Measurements from ENCODE around the gene SLC4A1AP.
A peak's percentile ranks its signal among the peaks of the same experiment; 100 is the strongest.
"Not testable (repeated sequence)": the region's sequence is repeated elsewhere in the genome, so short reads cannot be mapped to it uniquely, and the experiment has no call there.

SLC4A1AP gene, protein sequence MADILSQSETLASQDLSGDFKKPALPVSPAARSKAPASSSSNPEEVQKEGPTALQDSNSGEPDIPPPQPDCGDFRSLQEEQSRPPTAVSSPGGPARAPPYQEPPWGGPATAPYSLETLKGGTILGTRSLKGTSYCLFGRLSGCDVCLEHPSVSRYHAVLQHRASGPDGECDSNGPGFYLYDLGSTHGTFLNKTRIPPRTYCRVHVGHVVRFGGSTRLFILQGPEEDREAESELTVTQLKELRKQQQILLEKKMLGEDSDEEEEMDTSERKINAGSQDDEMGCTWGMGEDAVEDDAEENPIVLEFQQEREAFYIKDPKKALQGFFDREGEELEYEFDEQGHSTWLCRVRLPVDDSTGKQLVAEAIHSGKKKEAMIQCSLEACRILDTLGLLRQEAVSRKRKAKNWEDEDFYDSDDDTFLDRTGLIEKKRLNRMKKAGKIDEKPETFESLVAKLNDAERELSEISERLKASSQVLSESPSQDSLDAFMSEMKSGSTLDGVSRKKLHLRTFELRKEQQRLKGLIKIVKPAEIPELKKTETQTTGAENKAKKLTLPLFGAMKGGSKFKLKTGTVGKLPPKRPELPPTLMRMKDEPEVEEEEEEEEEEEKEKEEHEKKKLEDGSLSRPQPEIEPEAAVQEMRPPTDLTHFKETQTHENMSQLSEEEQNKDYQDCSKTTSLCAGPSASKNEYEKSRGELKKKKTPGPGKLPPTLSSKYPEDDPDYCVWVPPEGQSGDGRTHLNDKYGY

DNA sequence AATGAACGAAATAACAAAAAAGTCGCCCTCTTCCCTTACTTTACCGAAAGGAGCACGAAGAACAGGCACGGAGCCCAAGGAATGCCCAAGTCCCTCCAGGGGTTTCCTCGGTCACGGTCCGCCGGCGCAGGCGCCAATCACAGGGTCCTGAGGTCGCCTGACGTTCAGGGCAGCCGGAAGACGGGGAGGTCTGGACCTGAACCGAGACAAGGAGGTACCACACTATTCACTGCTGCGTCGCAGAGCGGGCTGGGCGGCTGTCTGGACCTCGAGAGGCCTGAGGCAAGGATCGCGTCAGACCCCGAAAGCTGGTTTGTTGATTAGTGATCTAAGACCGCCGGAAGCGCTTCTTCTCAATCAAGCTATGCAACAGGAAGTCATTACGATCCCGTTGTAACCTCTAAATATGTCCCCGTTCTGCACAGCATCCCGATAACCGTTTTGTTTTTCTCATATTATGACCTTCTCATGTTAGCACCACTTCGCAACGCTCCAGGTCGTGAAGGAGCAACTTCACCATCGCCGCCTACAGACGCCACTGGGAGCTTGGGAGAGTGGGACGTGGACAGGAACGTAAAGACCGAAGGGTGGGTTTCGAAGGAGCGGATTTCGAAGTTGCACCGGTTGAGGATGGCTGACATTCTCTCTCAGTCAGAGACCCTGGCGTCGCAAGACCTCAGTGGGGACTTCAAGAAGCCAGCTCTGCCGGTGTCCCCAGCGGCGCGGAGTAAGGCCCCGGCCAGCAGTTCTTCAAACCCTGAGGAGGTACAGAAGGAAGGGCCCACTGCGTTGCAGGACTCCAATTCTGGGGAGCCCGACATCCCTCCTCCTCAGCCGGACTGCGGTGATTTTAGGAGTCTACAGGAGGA, at the start of gene SLC4A1AP, which contains the start of gene SUPT7L:
Gene SLC4A1AP (plus strand): TSS at position 605 of the 869 bp plus-strand sequence. CDS start 26 bp downstream, at position 631.
Gene SUPT7L (minus strand): TSS at position 330 of the 869 bp plus-strand sequence. CDS start 1,422 bp downstream, outside the sequence.
- peak; percentile 44 for DNase-seq (ENCODE audit: low read depth in 2 of 2)

DNA sequence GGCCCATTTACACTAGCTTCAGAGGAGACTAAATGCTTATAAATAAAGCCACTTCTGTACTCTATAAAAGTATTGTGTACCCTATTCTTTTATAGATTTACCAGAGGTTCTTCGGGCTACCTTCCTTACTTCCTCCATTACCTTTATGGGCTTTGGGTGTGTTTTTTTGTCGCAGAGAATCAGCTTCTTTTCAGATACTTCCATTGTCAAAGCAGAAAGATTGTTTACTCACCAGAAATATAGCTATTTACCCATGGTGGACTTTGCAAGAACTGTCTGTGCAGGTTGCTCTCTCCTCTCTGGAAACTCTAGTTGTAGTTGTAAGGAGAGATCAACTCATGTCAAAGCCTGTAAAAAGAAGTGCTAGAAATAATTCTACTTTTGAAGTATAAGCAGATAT, 49.7 kb upstream of the SLC4A1AP start:
- no peak for DNase-seq (ENCODE audit: low read depth in 2 of 2)

DNA sequence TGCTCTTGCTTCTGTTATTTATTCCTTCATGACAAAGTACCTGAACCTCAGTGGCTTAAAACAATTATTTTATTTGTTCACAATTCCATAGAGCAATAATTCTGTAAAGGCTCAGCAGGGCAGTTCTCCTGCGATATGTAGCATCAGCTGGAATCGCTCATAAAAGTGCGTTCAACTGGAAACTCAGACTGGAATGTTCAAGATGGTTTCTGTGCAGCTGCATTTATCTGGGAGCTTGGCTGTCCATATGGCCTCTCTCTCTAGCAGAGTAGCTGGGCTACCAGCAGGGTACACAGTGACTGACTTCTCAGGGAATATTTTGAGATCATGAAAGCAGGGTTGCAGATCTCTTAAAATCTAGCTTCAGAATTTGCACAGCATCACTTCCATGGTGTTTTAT, 48.4 kb upstream of the SLC4A1AP start:
- DNase-seq (ENCODE audit: low read depth in 2 of 2): no peak

DNA sequence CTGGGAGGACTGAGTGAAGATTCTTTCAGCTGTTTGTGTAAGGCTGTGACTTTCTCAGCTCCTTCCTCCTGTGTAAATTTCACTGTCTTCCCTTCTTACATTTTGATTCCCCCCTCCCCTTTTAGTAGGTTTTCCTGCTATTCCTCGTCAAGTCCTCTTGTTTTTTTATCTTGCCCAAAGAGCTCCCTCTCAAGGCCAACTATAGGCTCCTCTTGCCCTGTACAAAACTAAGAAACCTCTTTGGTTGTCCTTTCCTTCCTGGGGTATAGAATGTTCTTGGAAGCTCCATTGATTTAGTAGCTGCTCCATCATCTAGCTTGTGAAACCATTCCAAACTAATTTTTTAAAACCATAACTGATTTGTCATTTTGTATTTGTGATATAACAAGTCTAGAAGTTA, 42.2 kb upstream of the SLC4A1AP start:
- no peak for DNase-seq (ENCODE audit: low read depth in 2 of 2)

DNA sequence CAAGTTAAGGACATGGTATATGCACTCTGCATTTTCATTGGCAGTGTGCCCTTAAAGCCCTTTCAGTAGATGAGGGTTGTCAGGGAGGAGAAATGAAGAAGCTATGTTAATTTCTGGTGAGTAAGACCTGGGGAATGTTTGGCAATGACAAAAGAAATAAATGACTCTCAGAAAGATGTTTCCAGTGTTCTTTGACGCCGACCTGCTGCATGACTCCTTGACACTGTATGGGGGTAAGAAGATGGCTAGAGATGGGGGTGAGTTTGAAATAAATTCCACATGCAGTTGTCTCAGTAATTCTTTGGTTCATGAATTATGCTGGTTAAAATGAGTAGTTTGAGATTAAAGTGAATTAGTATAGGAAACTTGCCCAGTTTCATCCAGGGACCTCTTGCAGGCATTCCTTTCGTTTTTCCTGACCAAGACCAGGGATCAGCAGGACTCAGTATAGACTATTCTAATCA, 40.7 kb upstream of the SLC4A1AP start:
- DNase-seq (ENCODE audit: low read depth in 2 of 2): no peak

DNA sequence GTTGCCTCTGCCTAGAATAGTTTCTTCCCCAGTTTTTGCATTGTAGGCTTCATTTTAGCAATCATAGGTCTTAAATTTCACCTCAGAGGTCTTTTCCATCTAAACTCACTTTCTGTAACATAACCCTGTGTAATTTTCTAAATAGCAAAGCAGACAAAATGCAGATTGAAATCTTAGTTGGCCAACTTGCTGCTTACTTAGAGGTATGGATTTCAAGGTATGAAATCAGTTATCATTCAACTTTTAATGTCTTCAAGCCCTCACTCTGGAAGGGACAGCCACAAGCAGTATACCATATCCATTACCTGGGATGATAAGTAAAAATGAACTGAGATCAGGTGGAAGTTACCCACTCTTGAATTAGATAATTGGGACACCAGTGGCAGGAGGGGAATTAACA, 38.7 kb upstream of the SLC4A1AP start:
- DNase-seq (ENCODE audit: low read depth in 2 of 2): no peak

DNA sequence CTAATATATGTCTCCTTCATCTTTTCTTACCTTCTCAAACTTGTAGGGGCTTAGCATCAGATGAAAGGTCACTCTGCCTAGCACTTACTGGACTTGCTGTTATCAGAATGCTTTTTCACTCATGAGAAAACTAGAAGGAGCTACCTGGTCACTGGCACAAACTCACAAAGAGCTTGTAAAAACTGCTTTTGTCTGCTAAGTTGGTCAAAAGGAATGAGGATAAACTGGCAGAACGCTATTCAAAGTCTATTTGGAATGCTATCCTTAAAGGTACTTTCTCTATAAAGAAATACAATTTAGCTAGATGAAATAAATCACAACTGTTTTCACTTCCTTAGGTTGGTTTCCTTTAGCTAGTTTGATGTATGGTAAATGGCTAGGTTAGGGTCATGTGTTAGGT, 37.4 kb upstream of the SLC4A1AP start:
- DNase-seq (ENCODE audit: low read depth in 2 of 2): not testable (repeated sequence)

DNA sequence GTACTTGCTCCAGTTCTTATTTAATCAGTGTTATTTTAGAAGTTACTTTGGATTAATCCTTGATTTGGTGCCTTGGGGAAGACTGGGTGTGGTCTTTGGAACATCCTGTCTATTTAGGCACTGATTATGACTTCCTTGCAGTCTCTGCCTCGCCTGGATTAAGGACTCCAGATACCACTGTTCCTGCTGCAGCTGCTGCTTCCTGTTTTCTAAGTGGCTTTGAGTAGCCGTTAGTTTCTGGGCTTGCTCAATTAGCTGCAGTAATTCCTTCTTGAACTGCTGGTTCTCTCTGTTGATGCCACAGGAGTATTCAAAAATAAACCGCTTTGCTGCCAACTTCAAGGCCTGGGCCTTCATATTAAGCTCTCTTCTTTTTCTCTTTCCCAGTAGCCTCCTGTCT, 36.8 kb upstream of the SLC4A1AP start:
- not testable (repeated sequence) for DNase-seq (ENCODE audit: low read depth in 2 of 2)

DNA sequence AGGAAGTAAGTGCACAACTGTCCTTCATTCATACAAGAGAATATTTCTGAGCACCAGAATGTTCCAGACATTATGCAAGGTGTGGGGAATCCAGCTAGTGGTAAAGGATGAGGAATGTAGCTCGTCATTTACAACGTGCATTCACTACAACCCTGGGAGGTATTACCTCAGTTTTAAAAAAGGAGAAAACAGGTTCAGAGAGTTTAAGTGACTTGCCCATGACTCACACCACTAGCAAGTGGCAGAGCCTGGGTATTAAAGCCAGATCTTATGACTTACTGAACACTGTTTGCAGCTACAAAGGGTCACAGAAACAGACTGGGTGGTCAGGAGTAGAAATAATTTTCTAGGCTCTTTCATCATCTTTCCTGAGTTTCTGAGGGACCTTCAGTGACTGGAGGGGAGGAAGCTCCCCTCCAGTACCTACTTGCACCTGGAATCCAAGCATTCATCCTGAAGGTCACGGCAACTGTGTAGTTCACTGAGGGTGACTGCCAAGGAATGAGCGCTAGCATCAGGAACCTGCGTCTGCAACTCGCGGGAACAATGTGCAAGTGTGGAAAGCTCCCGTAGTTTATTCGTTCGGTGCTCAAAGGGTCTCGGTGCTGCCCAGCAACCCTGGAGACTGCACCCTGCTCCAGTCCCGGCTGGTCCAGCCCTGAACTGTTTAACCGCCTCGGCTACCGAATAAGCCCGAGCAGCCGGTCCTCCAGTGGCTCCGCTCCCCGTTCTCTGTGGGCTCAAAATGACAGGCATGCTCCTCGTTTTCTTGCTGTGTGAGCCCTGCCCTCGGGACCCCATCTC, 35.5 kb upstream of the SLC4A1AP start:
- no peak for DNase-seq (ENCODE audit: low read depth in 2 of 2)

DNA sequence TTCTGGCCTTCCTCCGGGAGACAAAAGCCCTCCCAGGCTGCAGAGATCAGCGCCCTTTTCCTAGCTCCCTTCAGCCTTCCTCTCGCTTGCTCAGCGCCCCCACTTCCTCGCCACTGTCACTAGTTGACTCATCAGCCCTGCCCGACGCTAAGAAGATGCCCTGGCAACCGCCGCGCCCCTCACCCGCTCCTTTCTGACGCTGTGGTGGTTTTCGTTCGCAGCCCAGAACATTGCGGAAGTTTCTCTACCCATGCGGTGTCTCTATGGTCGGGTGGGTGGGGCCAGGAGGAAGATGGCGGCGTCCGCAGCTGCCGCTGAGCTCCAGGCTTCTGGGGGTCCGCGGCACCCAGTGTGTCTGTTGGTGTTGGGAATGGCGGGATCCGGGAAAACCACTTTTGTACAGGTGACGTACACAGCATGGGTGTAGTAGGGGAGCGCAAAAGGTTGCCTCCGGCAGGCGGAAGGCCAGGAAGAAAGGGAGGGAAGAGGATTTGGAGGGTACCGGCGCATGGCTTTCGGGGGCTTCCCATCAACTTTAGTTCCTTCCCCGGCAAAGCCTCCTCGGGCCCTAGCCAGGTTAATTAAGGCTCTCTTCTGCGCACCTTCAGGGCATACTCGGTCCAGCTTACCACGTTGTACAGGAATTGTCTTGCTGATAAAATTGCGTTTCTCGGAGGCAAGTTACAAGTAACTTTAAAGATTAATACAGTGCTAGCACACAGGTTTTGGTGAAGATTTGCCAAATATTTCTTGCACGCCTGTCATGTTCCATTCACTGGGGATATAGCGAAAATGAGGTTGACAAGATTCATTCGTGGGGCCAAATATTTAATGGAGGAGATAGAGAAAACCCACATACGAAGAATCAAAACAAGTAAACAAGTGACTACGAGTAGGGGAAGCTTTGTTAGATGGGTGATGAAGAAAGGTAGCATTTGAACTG, 34.7 kb upstream of the SLC4A1AP start, which contains the start of the genes CCDC121 and GPN1:
Gene CCDC121 (minus strand): TSS at position 246 of the 943 bp plus-strand sequence. CDS start 1,213 bp downstream, outside the sequence.
Gene GPN1 (plus strand): TSS at position 284 of the 943 bp plus-strand sequence. CDS start 9 bp downstream, at position 293.
- DNase-seq (ENCODE audit: low read depth in 2 of 2): peak; percentile 87 to 92

DNA sequence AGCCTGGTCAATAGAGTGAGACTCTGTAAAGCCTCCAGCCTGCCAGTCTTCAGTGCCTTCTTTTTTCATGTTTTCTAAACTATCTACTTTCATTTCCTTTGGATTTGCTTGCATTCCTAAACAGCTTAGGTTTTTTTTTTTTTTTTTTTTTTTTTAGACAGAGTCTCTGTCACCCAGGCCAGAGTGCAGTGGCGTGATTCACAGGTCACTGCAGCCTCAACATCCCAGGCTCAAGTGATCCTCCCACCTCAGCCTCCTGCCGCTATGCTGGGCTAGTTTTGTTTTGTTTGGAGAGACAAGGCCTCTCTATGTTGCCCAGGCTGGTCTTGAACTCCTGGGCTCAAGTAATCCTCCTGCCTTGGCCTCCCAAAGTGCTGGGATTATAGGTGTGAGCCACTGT, 33.4 kb upstream of the SLC4A1AP start:
- DNase-seq (ENCODE audit: low read depth in 2 of 2): not testable (repeated sequence)

DNA sequence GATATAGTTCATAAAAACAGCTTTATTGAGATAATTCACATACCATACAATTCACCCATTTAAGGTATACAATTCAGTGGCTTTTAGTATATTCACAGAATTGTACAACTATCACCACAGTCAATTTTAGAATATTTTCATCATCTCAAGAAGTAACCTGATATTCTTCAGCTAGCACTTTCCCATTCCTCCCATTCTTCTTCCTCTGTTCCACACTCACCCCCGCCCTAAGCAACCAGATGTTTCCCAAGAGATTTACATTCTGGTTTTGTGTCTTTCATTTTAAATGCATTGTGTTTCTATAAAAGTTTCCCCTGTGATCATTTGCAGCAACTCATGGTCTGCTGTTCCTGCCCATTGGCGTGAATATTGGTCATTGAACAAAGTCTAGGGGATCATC, 29.4 kb upstream of the SLC4A1AP start:
- DNase-seq (ENCODE audit: low read depth in 2 of 2): no peak

DNA sequence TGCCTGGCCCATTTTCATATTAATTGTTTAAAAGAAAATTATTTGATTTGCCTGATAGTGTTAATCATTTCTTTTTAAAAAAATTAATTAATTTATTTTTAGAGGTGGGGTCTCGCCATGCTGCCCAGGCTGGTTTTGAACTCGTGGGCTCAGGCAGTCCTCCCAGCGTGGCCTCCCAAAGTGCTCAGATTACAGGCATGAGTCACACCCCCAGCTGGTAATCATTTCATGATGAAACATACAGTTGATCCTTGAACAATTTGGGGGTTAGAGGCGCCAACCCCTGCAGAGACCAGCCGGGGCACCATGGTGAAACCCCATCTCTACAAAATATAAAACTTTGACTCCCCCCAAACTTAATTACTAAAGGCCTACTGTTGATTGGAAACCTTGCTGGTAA, 26.9 kb upstream of the SLC4A1AP start:
- DNase-seq (ENCODE audit: low read depth in 2 of 2): no peak

DNA sequence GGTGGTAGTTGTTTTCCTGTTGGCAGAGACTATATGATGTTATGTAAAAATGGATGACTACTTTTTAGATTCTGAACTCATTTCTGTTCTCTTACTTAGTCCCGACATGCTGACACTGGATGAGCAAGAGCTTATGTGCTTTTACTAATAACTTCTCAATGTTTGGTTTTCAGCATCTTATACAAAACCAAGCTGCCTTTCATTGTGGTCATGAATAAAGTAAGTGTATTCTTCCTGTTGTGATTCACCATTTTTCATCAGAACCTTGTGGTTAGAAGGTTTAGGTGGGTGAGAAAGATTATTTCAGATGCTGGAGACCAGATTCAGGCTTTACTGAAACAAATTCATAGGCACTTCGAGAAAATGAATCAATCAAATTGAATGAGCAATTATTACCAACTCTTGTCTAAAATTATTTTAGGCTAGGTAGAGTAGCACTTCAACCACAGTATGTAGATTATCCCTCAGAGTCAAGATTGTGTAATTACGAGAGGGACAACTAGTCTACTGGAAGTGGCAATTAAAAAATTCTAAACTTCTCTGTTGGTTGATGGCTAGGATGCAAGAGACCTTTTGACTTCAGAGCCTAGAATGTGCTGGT, 25.6 kb upstream of the SLC4A1AP start:
- no peak for DNase-seq (ENCODE audit: low read depth in 2 of 2)

DNA sequence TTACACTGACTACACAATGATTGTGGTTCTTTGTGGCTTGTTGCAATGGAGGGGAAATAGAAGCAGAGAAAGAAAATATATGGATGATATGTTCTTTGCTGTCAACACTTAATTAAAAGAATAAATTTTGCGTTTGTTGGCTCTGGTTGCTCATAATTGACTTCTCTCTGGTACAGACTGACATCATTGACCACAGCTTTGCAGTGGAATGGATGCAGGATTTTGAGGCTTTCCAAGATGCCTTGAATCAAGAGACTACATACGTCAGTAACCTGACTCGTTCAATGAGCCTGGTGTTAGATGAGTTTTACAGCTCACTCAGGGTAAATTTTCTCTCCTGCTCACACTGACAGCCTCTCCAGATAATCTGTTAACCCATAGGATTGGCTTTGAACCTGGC, 25.0 kb upstream of the SLC4A1AP start:
- DNase-seq (ENCODE audit: low read depth in 2 of 2): no peak

DNA sequence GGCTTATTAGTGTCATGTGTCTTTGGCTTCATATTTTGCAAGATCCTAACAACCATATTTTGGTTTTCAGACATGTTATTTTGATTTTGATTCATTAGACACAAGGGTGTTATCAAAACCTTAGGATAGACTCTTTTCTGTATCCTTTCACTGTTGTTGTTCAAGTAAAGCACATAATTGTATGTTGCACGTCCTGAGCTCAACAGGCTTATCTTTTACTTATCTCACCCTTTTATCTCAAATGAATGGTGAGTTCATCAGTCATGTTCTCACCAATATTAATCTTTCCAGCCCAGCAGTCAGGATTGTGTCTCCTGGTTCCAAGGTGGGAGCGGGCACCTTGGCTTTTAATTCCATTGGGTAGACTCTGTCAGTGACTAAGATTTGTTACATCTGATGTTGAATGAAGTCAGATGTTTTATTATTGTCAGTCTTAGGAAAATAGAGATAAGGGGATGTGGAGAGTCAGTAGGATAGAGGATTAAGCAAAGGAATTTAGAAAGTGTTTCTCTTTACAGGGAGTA, 22.9 kb upstream of the SLC4A1AP start:
- DNase-seq (ENCODE audit: low read depth in 2 of 2): no peak

DNA sequence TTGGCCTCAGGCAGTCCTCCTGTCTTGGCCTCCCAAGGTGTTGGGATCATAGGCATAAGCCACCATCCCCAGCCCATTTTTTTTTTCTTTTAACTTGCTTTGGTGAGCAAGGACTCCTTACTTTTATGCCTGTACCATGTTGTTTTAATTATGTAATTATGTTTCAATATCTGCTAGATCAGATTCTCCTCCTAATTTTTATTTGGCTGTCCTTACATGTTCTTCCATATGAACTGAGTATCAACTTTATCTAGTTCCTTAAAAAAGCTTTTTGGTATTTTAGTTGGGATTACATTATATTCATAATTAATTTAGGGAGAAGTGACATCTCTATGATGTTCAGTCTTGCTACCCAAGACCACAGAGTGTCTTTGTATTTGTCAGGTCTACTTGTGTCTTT, 18.5 kb upstream of the SLC4A1AP start:
- DNase-seq (ENCODE audit: low read depth in 2 of 2): no peak

DNA sequence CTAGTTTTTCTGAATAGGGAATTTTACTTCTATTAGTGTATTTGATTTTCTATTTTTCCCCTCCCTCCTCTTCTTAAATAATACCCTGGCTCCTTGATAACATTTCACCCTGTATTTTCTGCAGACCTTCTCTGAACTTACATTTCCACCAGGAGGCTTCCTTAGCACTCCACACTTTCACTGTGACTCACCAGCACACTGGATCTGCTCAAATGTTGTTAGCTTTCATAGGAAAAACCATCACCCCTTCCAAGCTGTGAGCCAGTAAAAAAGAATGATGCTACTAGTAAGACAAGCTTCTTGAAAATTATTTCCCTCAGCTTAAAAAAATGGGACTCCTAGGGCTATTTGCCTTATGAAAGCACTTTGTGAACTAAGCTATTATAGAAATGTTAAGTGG, 16.4 kb upstream of the SLC4A1AP start:
- no peak for DNase-seq (ENCODE audit: low read depth in 2 of 2)

DNA sequence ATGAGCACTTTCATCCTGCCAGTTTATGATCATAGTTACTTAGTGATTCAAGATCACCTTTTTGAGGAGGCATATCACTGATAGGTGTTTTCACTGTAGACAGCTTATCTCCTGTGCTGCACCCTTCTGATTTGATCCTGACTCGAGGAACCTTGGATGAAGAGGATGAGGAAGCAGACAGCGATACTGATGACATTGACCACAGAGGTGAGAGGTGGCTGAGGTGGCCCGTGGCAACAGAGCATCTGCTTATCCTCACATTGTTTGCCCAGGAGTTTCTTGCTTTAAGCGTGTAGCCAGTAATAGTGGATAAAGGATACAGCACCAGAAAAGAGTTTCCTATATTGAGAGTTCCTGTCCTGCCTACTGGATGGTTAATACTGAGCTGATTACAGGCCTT, 16.0 kb upstream of the SLC4A1AP start:
- DNase-seq (ENCODE audit: low read depth in 2 of 2): no peak

All from stimulated activated CD8-positive, alpha-beta memory T cell treated with anti-CD3 and anti-CD28 coated beads, Interleukin-15, amount 100 ng/mL, for 4 hours (primary cell).